GM23338 (cell line): Measurements from ENCODE around the gene ERN2.

Experiments used
- CTCF ChIP-seq, 2 experiments: fragments of 200-600 bp in 1 of 2; sonication (generic) in 1 of 2; conservative IDR thresholded peaks; 2 replicates each; pipeline versions ENCODE4 v1.5.1 to v1.6.1; 2016 to 2017; ENCODE audit warnings: antibody characterized with exemption in 2 of 2, low read depth in 2 of 2, mild to moderate bottlenecking in 2 of 2, moderate library complexity in 1 of 2
- EZH2 ChIP-seq: fragments of 200-600 bp; sonication (generic); IDR thresholded peaks from one replicate; pipeline ENCODE4 v1.8.0; 2017; ENCODE audit warnings: antibody characterized with exemption, mild to moderate bottlenecking, low read depth; ENCODE audit not compliant: unreplicated experiment
- EZH2phosphoT487 ChIP-seq: fragments of 200-600 bp; sonication (generic); IDR thresholded peaks from one replicate; pipeline ENCODE4 v1.8.1; 2018; ENCODE audit warnings: antibody characterized with exemption; ENCODE audit not compliant: unreplicated experiment
- POLR2AphosphoS5 ChIP-seq: IDR thresholded peaks from 2 replicates; pipeline ENCODE4 v1.6.1; 2016; ENCODE audit warnings: antibody characterized with exemption, low read depth
- STAT1 ChIP-seq: IDR thresholded peaks from one replicate; pipeline ENCODE4 v1.6.1; 2016; ENCODE audit warnings: antibody characterized with exemption; ENCODE audit not compliant: unreplicated experiment

GRCh38 chr16:23704772-23705516 lies 8.1 kb downstream of the ERN2 start:
- no peak for TF ChIP-seq CTCF (conservative IDR thresholded peaks at IDR 0.05; ENCODE audit: low read depth in 2 of 2)
- no peak for TF ChIP-seq POLR2AphosphoS5
- TF ChIP-seq EZH2 = no peak
- TF ChIP-seq STAT1 = no peak
- TF ChIP-seq EZH2phosphoT487 = no peak
